ENCODE measurements around the gene CNTFR.

The CNTFR gene

DNA sequence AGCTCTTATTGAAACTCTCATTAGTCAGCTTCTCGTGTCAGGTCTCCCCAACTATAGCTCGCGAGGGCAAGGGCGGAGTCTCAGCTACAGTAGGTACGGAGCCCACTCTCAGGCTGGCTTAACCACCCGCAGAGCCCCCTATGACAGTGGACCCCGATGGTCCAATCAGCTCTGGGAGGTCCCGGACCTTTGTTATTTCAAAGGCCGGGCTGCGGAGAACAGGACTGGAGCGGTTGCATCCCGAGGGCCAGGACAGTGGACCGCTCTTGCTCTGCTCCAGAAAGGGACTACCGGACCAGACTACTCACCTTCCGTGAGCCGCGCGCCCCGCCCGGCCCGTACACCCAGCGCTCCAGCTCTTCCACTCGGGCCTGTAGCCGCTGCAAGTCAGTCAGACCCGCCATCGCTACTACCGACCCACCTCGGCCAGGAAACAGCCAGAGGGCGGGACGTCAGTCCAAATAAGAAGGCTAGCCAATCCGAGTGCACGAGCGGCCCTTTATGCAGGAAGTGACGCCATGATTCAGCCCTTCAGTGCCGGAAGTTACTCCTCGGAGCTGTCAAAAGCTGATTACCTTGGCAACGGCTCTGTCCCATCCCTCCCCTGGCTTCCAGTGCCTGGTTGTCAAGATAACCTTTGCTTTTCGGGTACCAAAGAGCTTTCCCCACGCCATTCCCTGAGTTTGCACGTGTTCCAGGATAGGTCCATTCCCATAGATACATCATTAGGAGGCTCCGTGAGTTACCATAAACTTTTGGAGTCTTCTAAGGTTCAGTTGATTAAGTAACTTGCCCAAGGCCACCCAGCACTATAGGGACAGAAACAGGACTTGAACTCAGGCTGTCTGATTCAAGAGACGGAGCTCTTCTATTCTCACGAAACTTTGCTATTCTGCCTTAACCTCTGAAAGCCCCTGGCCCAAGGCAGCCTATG, 30.8 kb upstream of the CNTFR start, which contains the start of gene DCTN3:
DCTN3 (minus strand) TSS at position 435 of the 934 bp plus-strand sequence; CDS start at position 404, 31 bp downstream.
- DNase-seq = peak; percentile 78 to 80

DNA sequence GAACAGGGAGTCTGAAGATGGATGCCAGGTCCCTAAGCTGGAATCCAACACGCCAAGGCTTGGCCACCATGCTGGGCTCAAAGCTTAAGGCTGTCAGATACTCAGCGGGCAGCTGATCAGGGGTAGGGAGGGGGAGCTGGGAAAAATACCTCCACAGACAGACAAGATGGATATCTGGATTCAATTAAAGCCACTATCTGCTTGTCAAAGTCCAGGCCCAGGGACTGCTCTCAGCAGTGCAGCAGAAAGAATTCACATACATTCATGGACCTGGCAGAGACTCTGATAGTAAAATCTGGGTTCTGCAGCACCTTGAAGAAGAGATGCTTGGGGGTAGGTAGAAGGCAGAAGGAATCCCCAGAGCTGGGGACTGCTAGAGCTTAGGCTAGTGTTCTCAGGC, 25.6 kb upstream of the CNTFR start:
- DNase-seq = no peak

DNA sequence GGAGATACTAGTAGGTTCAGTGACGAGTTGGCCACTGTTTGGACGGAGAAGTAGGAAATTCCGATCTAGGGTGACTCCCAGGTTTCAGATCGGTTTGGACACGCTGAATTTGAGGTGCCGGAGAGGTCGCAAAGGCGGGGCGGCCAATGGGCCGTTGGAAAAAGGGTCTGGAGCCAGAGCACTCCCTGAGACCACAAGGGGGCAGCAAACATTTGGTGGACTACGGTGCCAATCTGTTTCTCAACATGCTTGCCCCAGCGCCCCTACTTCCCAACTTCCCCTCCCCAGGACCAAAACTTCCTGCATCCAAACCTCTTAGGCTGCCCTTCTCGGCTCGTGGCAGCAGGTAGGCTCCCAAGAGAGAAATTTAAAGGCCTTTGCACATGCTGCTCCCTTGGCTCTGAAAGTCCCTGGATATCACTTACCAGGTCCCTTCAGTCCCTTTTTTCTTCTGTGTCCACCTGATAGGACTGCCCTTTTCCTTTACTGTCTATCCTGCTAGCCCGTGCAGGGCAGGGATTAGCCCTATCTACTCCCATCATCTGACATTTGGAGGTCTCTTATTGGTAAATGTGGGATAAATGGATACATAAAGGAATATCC, 23.4 kb upstream of the CNTFR start:
- peak; percentile 71 for DNase-seq

GRCh38 chr9:34611811-34612787, 22.6 kb upstream of the CNTFR start, which contains the start of gene RPP25L:
RPP25L (minus strand) TSS chr9:34612097; CDS start chr9:34611296, 801 bp downstream.
- DNase-seq = peak; percentile 77 to 83

- no peak for DNase-seq
Measured at GRCh38 chr9:34611251-34611810, 21.8 kb upstream of the CNTFR start.

DNA sequence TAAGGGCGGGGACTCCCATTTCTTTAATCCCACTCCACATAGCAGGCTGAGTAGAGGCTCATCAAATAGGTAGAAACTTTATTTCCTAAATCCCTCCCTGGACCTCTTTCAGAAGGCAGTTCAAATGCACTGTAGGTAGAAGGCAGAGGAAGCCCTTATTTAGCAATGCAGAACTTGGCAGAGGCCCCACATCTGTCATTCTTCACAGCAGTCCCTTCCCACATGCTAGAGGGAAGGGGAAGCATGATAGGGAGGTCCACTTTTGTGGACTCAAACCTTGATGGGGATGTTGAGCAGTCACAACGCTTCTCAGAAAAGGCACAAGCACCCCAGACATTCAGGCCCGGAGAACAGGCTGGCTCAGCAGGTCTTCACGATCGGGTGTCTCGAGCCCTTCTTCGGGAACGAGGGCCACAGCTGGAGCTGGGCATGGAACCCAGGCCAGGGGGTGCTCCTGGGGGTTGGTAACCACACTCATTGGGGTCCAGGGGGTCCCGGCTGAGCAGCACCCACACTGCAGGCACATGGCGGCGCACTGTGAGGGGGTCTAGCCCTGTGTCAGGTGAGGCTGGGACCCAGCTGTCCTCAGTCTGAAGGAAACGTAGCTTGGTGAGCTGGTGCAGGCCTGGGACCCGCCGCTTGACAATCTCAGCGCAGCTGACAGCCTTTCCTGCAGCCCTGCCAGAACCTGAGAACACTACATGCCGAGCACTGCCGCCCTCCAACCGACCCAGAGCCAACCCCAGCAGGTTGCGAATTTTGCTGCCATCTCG, 21.1 kb upstream of the CNTFR start:
- no peak for DNase-seq

DNA sequence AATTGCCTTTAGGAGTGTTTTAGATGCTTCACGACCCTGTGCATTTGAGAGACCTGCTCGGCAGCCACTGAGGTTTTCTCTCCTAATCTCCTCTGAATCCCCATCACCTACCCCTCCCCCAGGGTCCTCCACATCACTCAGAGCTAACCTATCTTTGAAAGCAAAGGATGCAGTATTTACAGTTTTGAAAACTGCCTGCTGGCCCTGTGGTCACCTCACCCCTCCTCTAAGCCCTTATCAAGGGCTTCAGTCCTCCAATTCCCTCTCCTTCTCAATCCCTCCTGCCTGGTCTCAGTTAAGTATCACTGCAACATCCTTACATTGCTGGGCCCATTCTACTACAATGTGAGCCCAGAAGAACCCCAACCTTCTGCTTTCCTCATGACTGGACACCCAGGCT, 17.8 kb upstream of the CNTFR start:
- no peak for DNase-seq

GRCh38 chr9:34606905-34607304, 17.4 kb upstream of the CNTFR start:
- no peak for DNase-seq

DNA sequence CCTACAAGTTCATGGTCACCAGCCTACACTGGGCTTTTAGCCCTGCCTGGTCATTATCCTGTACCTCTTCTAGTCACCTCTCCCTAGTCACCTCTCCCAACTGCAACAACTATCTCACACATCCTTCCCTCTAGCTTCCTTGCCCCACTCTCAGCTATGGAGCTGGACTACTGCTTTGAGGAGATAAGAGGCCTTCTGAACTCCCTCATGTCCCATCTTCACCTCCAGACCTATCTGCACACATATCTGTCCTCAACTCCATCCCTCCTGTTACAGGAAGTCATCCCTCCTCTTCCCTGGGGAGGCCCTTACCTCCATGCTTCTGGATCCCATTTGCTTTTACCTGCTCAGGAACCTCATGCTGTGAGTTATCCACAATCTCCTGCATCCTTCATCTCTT, 16.7 kb upstream of the CNTFR start:
- DNase-seq = no peak

- DNase-seq = peak; percentile 78 to 82
Measured at GRCh38 chr9:34603610-34604231, 14.2 kb upstream of the CNTFR start.

DNA sequence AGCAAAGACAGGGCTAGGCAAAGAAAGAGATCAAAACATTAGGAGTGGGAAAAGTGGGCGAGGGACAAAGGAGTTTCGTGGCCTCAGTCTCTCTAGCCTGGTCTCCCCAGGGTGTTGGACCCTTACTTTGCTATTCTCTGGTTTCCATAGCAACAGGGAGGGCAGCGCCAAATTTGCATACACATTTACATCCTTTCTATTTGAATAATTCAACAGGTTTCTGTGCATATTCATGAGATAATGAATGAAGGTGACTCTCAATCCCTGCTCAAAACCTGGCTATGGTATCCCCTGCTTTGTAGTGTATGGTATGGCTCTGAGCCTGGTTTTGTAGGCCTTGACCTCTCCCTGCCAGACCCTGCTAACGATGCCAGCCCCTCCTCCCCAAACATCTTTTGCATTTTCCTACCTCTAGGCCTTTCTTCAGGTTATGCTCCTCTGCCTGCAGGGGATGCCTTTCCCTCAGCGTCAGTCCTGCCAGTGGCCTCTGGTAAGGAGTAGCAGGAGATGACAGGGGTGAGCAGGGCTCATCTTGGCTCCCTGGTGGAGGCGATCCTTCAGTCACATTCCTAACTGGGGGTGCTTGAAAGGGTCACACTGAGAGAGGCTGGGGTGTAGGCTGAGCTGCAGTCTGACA, 12.5 kb upstream of the CNTFR start:
- DNase-seq = no peak

- DNase-seq = no peak
Measured at GRCh38 chr9:34600908-34601307, 11.4 kb upstream of the CNTFR start.

GRCh38 chr9:34599546-34599945, 10.0 kb upstream of the CNTFR start:
- DNase-seq = no peak

- no peak for DNase-seq
Measured at GRCh38 chr9:34594177-34594576, 4.7 kb upstream of the CNTFR start.

GRCh38 chr9:34592895-34593601, 3.5 kb upstream of the CNTFR start:
- no peak for DNase-seq

- no peak for DNase-seq
Measured at GRCh38 chr9:34591917-34592866, 2.7 kb upstream of the CNTFR start.

- DNase-seq = peak; percentile 84 to 85
Measured at GRCh38 chr9:34591248-34591916, 1.9 kb upstream of the CNTFR start.

All from stimulated activated CD4-positive, alpha-beta T cell treated with anti-CD3 and anti-CD28 coated beads, Interleukin-2, amount 100 ng/mL, for 48 hours (primary cell).